NCI-H446 treated with DMSO at 0.1 percent for 48 hours (cell line): Measurements from ENCODE around the gene RTF2.
A peak's percentile ranks its signal among the peaks of the same experiment; 100 is the strongest.

Experiments
- DNase-seq: peaks from one replicate; lab custom pipeline; 2025; lab: John Stamatoyannopoulos, UW

Gene RTF2, protein sequence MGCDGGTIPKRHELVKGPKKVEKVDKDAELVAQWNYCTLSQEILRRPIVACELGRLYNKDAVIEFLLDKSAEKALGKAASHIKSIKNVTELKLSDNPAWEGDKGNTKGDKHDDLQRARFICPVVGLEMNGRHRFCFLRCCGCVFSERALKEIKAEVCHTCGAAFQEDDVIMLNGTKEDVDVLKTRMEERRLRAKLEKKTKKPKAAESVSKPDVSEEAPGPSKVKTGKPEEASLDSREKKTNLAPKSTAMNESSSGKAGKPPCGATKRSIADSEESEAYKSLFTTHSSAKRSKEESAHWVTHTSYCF

DNA sequence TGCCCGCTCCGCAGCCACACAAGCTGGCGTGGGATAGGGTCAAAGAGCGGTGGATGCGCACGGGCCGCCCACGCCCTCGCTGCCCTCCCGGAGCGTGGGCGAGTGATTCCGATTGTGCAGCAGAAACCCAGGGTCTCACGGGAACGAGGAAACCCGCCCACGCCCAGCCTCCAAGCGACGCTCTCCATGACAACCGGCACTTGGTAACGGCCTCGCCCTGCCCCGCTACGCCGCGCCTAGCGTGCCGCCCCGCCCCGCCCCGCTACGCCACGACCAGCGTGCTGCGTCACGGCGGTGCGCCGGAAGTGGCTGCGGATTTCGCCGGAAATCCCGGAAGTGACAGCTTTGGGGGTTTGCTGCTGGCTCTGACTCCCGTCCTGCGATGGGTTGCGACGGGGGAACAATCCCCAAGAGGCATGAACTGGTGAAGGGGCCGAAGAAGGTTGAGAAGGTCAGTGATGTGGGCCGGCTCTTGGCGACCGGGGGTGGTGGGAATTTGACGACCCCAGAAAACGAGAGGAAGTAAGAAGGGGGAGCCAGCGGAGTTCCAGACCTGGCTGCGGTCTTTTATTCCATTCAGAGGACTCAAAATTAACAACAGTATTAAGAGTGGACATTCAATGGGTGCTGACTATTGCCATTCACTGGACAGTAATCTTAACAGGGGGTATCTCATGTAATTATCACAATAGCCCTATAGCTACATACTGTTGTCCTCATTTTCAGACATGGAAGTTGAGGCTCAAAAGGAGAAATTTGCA, at the start of gene RTF2:
Gene RTF2 (plus strand): TSS at position 312 of the 761 bp plus-strand sequence. CDS start 71 bp downstream, at position 383.
- DNase-seq: peak; percentile 82

DNA sequence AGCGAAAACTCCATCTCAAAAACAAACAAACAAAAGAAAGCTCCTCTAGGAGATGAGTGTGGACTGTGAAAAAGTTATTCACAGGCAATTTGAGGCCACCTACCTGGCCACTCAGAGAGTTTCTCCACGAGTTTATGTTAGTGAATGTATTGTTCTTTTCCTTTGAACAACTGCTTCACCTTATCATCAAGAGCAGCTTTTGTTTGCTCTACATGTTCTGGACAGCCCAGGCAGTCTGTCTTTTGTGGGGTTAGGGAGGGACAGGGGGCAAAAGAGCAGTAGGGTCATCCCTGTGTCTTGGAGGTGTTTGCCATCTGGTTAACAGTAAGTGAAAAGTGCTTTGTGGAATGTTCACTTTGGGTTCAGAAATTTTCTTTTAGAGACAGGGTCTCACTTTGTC, 48.4 kb upstream of the RTF2 start:
- DNase-seq: no peak

DNA sequence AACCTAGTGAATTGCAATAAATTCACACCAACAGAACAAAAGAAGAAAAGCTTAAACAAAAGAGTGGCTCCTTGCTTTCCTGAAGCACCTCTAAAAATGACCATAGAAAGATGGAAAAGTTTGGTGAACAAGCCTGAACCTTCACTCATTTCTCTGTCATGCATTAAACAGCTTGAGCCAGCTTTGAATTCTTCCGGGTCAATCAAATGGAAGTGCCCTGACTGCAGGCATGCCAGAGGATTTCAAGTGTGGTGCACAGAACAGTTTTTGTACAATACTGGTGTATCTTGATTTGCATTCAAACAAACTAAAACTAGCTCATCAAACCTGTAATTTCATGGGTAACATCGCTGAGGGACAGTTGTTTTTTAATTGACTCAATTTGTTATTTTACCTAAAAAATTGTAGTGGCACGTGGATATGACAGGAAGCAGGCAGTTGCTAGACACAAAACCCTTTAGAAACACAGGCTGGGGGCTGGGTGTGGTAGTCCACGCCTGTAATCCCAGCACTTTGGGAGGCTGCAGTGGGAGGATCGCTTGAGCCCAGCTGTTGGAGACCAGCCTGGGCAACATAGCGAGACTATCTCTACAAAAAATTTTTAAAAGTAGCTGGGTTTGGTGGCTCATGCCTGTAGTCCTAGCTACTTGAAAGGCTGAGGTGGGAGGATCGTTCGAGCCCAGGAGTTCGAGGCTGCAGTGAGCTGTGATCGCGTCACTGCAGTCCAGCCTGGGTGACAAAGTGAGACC, 47.3 kb upstream of the RTF2 start:
- no peak for DNase-seq

DNA sequence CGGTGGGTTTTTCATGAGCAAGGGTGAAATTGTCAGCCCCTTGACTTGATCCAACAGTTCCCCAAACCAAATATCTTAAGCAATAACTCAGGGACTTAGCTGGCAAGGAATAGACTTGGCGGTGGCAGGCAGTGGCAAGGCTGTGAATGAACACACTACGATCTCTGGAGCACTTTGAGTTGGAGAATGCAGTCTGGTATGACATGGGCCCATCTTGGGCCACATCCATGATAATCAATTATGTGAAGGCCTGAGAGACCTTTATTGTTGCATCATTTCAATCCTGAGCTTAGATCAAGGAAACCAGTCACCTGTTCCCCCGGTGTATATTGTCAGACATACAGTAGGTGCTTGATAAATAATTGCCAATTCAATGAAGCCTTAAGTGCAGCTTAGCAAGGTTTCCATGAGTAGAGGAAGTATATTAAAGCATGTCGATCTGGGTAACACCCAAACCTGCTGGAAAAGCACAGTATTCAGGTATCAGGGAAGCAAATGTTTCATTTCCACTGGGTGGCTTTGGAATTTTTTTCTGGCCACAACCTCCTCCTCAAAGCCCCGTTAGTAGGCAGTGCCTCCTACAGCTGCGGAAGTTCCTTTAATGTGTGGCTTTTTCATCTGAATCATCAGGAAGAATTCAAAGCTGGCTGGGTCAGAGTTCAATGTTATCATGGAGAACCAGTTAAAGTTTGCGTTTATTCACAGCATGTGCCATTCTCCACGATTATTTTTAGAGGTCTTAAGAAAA, 46.2 kb upstream of the RTF2 start:
- no peak for DNase-seq

DNA sequence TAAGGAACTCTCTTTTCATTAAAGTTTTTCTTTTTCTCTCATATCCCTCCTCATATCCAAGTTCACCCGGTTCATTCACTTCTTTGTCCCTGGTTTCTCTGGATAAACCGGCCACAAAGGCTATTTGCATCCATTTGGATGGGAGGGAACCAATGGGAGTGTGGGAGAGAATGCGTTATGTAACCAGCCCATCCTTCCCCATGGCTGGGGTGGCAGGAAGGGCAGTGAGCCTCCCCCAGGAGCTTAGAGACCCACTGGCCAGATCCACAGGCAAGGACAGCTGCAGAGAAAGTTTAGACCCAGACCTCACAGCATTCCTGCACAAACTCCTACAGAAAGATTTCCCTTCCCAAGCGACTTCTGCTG, 45.6 kb upstream of the RTF2 start:
- DNase-seq: no peak

DNA sequence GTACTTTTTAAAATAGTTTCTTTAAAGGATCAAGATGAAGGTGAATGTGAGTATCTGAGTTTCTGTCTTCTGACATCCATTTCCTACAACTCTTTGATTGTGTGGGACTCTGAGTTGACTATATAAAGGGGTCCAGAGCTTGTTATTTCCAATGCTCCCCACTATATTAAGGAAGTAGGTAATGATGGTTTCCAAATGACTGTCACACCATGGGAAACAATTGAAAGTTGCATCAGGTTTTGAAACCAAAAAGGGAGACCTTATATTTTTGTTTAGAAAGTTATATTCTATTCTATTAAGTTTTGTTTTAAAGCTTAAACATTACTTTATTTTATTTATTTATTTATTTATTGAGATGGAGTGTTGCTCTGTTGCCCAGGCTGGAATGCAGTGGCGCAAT, 45.2 kb upstream of the RTF2 start:
- DNase-seq: no peak

DNA sequence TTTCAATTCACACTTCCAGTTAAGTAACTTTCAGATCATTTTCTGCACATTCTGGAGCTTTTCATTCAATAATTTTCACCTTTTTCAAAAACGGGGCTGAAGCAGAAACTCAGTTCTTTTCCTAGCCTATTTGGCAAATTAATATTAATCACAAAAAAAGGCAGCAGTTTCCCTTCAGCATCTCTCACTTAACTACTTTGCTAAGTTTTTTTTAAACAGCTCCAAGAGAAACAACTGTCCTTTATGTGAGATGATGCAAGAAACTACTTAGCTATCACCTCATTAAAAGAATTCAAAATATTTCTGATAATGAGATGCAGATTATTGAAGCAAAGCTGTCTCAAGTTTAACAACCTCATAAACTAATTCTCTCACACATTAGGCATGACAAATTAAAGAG, 44.5 kb upstream of the RTF2 start:
- no peak for DNase-seq

DNA sequence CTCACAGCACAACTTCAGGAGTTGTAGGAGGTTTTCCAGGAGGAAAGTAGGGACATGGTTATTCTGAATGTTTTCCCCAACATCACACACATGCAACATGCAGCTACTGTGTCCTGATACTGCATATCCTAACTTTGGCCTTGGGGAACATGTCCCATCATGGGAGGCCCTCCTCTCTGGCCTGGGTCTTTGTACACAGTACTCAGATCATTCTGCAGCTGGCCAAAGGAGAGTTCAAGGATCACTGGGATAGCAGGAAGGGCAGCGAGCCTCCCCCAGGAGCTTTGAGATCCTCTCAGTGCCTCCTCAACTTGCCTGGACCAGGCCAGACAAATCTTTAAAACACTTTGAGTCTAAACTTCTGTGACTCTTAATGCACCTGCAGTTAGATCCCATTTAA, 43.5 kb upstream of the RTF2 start:
- no peak for DNase-seq

DNA sequence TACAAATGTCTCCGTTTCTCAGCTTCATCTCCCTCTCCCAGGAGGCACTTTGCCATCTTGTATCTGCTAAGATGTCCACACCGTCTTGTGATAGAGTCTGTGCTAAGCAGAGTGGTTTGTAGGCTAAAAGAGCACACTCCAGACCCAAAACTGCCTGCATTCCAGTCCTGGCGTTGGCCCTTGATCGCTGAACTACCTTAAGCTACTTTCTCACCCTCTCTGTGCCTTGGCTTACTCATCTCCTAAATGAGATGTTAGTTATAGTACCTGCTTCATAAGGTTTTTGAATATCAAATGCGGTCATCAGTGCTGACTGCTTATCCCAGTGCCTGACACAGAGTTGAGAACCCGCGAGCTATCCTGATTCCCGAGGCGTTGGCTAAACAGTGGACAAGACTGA, 42.4 kb upstream of the RTF2 start:
- no peak for DNase-seq

DNA sequence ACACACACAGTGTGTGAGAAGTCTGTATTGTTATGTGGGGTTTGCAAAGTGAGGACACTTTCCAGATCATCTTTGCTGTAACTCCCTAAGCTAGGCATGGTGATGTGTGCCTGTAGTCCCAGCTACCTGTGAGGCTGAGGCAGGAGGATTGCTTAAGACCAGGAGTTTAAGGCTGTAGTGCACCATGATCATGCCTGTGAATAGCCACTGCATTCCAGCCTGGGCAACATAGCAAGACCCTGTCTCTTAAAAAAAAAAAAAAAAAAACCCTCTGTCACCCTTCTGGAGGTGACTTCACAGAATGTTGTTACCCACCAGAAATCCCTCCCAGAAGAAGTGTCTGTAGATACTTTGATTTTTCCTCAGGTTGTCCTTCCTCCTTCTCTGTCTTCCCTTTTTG, 41.5 kb upstream of the RTF2 start:
- DNase-seq: no peak

DNA sequence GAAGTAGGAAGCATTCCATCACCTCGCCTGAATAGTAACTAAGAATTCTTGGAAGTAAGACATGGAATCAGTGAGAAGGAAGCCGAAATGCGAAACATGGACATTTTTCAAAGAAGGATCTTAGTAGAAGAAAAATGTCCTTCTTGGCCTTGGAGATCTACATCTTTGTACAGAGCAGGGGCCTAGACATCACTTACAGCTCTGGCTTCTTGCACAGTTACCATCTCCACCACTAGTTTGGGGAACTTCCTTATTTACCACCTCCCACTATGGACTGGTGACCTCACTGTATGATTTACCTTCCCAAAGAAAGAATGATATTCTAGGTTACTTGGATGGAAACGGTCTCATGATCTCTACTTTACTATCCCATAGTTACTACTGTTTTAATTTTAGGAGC, 40.6 kb upstream of the RTF2 start:
- DNase-seq: no peak

DNA sequence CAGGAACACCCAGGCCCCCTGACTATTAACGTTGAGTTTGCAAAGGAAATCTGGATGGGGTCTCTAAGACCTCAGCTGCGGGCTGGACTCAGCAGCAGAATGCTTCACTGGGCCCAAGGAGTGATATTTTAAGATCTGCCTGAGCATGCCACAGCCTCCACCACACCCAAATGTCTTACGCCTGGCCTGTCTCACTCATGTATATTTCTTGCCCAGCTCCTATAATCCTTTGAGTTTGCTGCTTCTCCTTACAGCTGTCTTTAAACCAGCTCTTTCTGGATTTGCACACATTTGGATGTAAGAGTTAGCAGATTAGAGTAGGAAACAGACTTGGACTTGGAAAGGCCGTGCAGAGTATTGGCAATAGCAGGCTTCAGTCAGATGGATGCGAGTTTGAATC, 40.0 kb upstream of the RTF2 start:
- no peak for DNase-seq

DNA sequence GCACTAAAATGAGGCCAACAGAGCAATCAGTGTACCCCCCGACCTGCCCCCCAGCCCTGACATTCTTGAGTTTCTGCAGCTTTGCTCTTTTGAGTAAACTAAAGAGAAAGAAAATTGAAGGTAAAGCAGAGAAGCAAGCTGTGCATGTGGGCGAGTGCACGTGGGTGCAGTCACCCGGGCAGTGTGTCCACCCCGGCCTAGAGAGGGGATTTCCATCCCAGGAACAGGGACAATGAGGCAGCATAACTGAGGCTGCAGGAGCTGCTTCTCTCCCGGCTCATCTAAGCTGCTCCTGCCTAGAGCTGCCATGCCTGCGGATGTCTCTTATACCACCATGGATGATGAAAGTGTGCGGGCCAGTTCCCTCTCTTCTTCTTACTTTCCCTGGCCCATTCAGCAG, 39.5 kb upstream of the RTF2 start:
- DNase-seq: no peak

DNA sequence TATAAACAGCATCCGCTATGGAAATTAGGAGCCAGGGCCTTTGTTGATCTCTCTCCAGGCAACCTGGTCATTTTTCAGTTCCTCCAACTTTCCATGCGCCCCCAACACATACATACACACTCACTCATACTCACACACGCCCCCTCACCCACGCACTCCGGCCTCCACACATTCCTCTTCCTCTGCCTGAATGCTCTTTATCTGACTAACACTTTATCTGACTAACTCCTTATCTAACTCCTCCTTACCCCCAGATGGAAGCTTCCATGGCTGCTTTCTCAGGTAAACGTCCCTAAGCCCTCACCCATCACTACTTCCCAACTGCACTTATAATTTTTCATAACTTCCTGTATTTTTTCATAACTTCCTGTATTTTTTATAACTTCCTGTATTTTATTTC, 38.9 kb upstream of the RTF2 start:
- no peak for DNase-seq

DNA sequence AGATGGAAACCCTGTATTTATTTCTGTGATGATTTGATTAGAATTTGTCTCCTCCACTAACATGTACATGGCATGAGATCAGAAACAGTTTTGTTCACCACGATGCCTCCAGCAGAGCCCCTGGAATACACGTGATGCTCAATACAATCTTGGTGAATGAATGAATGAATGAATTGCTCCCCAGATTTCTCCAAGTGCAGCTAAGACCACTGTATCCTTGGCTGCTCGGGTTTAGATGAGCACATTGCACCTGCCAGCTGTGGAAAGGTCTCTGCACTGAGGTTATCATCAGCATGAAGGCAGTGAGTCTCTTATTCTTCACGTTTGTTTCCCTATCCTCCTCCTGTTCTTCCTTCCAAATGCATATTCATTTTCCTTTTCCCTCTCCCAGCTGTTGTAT, 38.5 kb upstream of the RTF2 start:
- no peak for DNase-seq

DNA sequence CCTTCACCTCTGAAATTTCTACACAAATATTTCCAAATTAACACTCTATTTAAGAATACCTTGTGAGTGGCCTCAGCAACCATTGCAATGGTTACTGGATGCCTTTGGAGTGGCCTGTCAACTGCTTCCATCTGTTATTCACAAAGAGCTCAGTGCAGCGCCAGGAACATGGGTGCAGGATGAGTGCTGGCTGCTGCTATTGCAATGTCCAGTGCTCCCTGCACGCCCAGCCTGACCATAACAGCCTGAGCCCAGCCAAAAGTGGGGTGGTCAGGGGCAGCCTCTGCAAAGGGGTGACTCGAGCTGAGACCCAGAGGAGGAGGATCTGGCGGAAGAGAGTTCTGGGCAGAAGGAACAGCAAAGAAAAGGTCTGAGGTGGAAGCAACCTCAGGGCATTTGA, 38.0 kb upstream of the RTF2 start:
- DNase-seq: no peak

DNA sequence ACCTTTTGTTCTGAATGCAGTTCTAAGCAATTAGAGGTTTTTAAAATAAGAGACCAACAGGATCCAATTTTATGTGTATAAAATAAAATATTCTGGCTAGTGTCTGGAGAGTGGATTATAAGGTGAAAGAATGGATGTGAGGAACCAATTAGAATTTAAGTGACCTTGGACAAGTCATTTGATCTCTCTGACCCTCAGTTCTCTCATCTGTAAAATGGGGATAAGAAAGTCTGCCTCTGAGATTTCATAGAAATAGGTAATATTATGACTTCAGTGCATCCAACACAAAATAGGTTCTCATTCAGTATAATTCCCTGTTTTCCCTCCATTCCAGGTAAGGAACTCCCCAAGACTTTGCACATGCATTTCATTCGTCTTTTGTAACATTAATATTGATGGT, 37.5 kb upstream of the RTF2 start:
- DNase-seq: no peak

DNA sequence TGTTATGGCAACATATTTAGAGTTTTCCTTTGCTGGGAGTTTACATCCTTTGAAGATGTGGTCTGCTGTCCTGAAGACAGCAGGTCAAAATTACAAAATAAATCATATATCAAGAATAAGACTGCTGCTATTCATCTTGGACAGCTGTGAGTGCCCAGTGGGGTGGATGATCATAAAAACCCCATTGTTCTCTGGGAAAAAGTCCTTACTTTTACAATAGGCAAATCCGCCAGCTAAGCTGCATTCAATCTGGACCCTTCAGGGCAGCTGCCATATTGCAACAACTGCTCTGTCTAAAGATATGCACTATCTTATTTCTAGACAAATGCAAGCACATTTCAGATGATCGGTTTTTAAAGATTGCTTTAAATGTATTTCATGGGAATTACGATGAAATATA, 37.0 kb upstream of the RTF2 start:
- DNase-seq: no peak

DNA sequence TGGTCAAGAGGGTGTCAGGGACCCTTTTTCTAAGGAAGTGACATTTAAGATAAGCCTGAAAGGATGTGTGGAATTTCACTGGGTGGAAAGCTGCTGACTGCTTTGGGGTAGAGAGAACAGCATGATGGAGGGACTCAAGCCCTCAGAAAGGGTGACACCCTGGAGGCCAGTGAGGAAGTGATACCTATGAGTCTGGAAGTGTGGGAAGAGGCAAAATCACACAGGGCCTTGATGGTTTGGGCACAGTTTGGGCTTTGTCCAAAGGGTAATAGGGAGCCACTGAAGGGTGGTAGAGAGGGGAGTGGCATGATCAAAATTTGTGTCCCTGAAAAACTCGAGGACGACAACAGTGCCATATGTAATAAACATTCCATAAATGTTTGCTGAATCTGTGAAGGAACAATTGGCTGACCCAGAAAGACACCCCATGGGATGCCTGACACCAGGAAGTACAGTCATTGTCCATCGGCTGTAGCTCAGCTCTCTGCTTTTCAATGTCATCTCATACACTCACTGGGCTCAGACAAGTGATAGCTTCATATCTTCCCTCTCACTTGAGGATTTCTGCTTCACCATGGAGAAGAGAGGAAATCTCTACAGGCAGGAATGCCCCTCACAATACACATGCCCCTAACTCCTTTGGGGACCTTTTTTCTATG, 35.1 kb upstream of the RTF2 start:
- DNase-seq: no peak

DNA sequence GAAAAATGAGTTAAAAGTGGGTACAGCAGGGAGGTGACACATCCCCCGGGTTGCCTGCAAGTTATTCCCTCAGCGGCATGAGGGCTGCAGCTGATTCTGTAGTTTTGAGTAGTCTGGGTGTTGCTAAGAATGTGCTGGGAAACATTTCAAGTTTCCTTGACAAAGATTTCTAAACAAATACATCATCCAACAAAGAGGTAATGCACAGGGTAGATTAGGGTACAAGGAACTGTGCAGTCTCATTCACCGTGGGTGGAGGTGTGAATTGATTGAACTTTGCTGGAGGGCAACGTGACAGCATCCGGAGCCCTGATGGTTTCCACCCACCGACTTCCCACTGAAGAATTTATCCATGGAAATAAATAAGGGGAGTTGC, 34.6 kb upstream of the RTF2 start:
- no peak for DNase-seq

DNA sequence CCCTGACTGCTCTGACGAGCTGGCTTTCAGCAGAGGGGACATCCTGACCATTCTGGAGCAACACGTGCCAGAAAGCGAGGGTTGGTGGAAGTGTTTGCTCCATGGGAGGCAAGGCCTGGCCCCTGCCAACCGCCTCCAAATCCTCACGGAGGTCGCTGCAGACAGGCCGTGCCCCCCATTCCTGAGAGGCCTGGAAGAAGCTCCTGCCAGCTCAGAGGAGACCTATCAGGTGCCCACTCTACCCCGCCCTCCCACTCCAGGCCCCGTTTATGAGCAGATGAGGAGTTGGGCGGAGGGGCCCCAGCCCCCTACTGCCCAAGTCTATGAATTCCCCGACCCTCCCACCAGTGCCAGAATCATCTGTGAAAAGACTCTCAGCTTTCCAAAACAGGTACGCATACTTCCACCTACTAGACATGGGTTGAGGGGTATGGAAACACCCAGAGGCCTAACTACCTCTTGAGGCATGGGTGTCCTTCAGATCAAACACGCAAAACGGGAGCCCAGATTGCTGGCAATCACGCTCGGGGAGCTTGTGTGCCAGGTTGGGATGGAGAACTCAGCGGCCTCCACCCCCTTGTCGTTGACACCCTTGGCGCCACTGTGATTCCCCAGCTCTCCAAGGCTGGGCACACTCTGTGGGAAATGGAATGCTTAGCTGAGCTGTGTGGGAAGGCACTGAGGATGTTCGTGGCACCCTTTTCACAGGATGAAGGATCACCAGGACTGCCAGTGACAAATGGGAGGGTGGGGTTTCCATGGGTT, 31.0 kb upstream of the RTF2 start:
- no peak for DNase-seq
